GM18870 (cell line): ENCODE results near the gene FBF1.
"Not testable (repeated sequence)": the region's sequence is repeated elsewhere in the genome, so short reads cannot be mapped to it uniquely, and the experiment has no call there.

Experiments used
- ATAC-seq: cut with Tn5 transposase; IDR thresholded peaks from one replicate; pipeline ENCODE4 v1.9.1; 2021; ENCODE audit warnings: moderate library complexity; ENCODE audit not compliant: unreplicated experiment

The FBF1 gene

DNA sequence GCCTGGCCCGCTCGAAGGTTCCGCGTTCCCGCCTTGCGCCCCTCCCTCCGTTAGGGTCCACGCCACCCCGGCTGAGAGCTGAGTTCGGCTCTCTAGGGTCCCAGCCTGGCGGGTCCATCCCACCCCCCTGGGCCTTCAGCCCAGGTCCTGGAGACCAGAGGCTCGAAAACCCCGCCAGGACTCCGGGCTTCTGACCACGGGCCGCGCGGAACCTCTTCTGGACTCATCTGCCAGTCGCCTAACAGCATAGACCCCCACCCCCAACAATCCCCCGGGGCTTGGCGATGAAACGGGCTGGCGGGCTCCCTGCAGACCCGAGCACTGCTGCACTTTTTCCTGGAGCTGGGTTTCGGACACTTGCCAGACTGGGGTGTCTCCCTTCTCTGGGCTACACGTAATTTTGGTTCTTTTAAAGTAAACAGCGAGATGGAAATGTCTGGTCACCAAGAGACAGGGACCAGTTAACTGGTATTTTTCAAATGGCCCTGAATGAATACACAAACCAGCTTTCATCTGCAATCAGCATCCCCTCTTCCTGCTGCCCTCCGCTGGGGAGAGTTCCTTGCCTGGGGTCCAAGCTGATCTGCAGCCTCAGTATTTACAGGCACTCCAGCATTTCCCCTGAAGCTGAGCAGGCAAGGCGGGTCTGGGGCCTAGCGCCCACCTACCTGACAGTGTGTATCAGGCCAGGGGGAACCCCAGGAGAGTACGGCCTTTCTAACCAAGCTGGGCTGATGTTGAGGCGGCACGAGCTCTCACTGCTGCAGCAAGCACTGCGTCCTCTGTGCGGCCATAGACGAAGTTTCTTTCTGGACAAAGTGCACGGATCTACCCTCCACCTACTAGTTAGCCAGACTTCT lies 43.5 kb downstream of the FBF1 start:
- ATAC-seq: no peak

DNA sequence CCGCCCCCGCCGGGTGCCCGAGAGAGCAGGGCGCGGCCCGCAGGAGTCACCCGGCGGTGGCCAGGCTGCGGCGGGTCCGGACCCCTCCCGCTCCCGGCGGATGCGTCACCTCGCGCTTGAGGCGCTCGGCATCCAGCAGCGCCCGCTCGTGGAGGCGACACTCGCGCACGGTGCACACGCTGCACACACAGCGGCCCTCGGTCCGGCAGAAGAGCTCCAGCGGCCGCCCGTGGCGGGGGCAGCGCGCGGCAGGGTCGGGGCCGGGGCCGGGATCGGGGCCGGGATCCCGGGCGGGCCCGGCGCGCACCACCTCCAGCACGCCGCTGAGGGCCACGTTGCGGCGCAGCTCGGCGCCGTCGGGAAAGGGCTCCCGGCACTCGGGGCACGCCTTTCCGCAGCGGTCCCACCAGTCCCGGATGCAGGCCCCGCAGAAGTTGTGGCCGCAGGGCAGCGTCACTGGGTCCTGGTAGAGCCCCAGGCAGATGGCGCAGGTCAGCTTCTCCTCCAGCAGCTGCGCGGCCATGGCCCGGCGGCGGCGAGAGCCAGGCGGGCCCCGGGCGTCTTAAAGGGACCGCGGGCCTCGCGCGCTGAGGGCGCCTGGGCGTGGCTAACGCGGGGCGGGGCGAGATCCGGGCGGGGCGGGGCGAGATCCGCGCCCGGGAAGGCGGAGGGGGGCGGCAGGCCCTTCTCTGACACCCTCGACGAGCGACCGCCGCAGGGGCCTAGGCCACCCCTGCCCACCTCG lies 44.3 kb downstream of the FBF1 start, which contains the start of gene TRIM65:
Gene TRIM65 (minus strand): TSS at position 537 of the 745 bp plus-strand sequence. CDS start 14 bp downstream, at position 523.
- no peak for ATAC-seq

DNA sequence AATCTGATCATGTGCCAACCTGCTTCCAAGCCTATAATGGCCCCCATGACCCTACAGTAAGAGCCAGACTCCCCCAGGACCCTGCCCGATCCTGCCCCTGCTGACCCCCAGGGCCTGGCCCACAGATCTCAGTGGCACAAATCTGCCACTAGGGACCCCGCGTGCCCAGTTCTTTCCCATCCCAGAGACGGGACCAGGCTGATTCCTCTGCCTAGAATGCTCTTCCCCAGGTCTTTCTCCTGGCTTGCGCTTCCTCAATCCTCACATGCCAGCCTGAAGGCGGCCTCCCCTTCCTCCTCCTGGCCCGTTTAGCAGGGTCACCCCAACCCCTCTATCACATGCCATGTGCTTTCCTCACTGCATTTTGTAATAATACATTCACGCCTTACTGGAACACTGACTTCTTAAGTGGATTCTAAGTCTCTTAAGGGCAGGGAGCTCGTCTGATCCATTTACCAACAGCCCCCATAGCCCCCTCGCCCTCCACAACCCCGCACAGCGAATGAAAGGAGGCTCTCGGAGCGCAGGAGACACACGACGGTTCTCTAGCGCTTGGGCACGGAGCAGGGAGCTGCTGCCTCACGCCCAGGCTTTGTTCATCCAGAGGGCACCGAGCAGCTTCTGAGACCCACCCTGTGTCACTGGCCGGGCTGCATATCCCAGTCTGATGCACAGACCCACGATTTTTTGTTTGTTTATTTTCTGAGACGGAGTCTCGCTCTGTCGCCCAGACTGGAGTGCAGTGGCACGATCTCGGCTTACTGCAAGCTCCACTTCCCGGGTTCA lies 45.3 kb downstream of the FBF1 start:
- ATAC-seq: no peak

DNA sequence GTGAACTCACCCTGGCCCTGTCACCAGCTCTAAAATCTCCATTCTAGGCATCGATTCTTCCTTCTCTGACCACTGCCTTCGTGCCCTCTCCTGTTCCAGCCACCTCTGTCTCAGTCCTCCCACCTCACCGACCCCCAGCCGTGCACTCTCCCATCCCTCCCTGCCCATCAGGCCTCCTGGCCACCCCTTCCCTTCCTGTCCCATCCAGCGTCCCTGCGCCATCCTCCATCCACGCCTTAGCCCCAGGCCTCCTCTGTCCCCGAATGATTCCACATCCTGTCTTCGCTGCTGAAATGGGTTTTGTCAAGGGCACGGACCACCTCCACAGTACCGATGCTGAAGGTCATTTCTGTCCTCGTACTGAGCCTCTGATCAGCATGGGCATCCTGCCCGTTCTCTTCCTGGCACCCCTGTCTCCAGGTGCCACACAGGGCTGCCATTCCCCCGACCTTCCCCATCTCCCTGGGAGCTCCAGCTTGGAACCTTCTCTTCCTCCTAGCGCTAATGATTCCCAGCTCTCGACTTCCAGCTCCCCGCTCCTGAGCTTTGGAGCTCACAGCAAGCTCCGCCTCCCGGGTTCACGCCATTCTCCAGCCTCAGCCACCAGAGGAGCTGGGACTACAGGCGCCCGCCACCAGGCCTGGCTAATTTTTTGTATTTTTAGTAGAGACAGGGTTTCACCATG lies 46.7 kb downstream of the FBF1 start:
- ATAC-seq: no peak

GRCh38 chr17:75893305-75894048 lies 47.4 kb downstream of the FBF1 start:
- ATAC-seq: no peak

DNA sequence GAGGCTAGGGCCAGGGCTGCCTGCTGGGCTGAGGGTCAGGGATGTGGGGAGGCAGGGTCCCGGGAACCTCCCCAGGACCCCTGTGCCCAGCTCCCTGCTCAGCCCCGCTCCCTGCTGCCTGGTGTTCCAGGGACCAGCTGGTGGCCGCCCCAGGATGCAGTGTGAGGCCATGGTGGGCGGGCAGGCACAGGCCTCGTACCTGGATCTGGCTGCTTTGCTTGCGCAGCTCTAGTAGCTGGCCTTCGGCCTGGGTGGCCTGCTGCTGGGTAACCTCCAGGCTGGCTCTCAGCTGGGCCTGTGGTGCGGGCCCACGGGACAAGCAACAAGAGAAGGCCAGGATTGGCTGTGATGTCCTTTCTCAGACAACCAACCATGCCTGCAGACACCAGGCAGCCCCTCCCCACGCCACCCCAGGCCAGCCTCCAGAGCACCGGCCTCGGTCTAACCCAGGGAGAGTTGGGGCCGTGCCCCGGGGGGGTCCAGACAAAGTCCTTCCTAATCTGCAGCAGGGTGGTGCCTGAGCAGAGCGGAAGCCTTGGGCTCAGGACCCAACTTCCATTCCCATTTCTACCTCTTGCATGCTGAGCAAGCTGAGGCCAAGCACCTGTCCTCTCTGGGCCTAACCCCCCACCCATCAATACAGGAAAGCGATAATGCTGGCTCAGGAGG lies 48.2 kb downstream of the FBF1 start:
- no peak for ATAC-seq

DNA sequence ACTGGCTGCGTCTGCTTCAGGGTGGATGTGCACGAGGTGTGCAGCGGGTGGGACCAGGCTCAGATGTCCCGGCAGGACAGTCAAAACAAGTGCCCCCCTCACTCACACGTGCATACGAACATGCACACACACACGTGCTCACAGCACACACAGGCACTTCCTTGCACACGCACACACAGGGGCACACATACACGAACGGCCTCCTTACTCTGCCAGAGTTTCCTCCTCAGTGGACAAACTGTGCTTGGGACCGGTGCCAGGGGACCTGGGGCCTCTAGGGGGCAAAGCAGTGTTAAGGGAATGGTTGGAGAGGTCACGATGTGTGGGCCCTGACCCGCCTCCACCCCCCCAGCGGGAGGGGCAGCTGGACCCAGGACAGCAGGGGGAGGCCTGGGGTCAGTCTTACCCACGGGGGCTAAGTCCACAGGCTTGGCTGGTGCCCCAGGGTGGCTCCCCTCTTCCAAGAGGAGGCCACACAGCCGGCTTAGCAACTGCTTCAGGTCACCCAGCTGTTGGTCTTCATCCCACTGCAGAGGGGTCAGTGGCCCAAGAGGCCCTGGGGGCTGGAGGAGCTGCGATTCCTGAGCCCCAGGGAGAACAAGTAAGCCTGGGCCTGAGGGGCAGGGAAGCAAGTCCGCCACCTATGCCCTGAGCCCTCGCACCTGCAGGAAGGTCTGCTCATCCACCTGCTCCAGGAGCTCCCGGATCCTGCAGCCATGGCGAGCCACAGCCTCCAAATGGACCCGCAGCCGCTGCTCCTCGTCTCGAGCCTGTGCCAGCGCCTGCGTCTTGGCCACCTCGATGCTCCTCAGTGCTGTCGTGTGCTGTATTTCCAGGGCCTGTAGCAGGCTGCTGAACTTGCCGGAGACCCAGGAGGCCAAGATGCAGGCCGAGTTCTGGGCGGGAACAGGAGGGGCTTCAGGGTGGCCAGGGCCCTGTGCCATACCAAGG lies 49.0 kb downstream of the FBF1 start:
- no peak for ATAC-seq

DNA sequence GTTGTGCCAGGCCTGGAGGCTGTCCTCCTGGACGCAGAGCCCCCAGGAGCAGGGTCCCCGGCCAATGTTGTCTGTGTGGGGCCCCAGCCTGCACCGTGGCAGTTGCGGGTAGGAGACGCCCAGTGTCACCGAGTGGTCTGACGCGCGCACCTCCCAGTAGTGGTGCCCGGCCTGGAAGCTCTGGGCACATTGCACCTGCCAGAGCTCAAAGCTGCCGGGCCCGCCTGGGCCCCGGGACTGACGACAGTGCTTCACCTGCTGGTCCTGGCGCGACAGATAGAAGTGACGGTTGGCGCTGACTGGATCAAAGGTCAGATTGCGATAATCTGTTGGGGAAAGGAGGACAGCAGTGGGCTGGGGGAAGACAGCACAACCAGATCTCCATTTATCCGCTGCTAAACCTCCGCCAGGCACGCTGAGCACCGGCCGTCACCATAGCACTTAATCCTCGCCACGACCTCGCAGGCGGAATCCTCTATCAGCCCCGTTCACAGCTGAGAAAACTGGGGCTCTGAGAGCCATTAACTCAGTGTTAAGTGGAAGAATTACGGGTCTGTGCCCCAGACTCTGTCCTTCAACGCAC lies 49.7 kb downstream of the FBF1 start:
- no peak for ATAC-seq

- ATAC-seq: no peak
These were observed 51.4 kb downstream of the FBF1 start for GRCh38 chr17:75889454-75889853.

- no peak for ATAC-seq
These were observed 52.4 kb downstream of the FBF1 start for GRCh38 chr17:75888484-75888883.

DNA sequence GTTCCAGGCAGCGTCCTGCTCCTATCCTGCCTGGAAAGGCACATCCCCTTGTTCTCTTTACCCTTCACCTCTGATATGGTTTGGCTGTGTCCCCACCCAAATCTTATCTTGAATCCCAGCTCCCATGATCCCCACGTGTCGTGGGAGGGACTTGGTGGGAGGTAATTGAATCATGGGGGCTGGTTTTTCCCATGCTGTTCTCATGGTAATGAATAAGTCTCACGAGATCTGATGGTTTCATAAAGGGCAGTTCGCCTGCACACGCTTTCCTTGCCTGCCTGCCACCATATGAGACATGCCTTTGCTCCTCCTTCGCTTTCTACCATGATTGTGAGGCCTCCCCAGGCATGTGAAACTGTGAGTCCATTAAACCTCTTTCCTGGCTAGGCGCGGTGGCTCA lies 55.0 kb downstream of the FBF1 start:
- ATAC-seq: not testable (repeated sequence)

- no peak for ATAC-seq
These were observed 55.4 kb downstream of the FBF1 start for GRCh38 chr17:75885431-75885830.

- no peak for ATAC-seq
These were observed 59.0 kb downstream of the FBF1 start for GRCh38 chr17:75881678-75882454.

- ATAC-seq: no peak
These were observed 60.6 kb downstream of the FBF1 start for GRCh38 chr17:75880266-75880665.

DNA sequence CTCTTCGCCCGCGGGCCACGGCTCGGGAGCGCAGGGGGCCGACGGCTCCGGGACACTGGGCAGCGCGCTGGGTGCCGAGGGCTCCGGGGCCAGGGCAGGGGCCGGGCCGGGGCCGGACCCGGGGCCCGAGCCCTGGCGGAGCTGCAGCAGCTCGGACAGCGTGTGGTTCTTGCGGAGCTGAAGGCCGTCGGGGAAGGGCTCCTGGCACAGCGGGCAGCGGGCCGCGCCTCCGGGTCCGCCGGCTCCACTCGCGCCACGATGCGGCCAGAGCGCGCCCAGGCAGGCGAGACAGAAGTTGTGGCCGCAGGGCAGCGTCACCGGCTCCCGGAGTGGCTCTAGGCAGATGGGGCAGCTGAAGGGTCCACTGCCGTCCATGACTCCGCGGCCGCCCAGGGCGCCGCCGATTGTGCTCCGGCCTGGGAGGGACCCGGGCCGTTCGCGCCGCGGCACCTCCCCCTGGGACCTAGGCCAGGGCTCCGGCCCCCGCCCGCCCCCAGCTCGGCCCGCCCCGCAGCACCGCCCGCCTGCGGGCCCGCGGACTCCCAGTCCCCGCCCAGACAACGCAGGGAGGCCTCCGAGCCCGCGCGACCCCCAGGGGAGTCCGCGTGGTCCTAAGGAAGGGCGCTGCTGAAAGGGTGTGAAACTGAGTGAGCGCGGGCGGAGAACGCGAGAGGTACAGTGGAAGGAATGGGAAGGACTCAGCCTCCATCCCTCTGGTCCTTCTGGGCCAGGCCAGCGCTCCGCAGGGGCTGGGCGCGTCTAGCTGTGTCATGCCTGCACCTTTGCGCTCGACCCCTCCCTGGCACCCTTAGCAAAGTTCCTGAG lies 62.5 kb downstream of the FBF1 start, which contains the start of gene TRIM47:
Gene TRIM47 (minus strand): TSS at position 408 of the 825 bp plus-strand sequence. CDS start 33 bp downstream, at position 375.
- ATAC-seq: no peak

DNA sequence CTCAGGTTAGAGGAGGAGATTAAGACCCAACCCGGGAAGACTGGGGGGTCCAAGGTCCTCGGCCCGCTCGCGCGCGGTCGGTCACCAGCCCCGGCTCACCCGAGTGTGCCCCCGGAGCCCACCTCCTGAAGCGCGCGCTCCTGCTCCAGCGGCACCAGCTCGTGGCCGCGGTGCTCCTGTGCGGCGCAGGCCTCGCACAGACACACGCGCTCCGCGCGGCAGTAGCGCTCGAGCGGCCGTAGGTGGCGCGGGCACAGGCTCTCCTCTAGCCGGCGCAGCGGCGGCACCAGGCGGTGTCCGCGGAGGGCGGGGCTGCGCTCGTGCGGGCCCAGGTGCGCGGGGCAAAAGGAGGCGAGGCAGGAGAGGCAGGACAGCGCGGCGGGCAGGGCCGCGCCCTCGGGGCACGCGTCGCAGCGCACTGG lies 63.1 kb downstream of the FBF1 start:
- no peak for ATAC-seq
